Skeletal muscle tissue (tissue), 4 donors: Measurements from ENCODE around the gene CRIP2. TPM values are rescaled to one million over a fixed set of nuclear protein-coding genes. Genes with fewer than 3 reads are reported as not detected.

Experiments used
- H3K27ac ChIP-seq: one replicate; pipeline ENCODE4 v1.7.0; 2013; ENCODE audit warnings: mild to moderate bottlenecking, low read depth, low read length, inconsistent platforms
- H3K27me3 ChIP-seq, 3 donors: one replicate each; pipeline ENCODE4 v1.7.0; 2013; ENCODE audit warnings: low read length in 3 of 3; ENCODE audit not compliant: control insufficient read depth in 3 of 3, insufficient read depth in 3 of 3
- H3K36me3 ChIP-seq, 3 donors: one replicate each; pipeline ENCODE4 v1.7.0; 2013; ENCODE audit warnings: low read length in 3 of 3; ENCODE audit not compliant: control insufficient read depth in 3 of 3, insufficient read depth in 3 of 3
- H3K4me1 ChIP-seq, 3 donors: one replicate each; pipeline ENCODE4 v1.7.0; 2013; ENCODE audit warnings: low read length in 3 of 3, mild to moderate bottlenecking in 3 of 3; ENCODE audit not compliant: control insufficient read depth in 3 of 3, insufficient read depth in 3 of 3
- H3K4me3 ChIP-seq, 3 donors: one replicate each; pipeline ENCODE4 v1.7.0; 2013; ENCODE audit warnings: low read length in 3 of 3
- H3K9ac ChIP-seq, 3 donors: one replicate each; pipeline ENCODE4 v1.7.0; 2013; ENCODE audit warnings: low read length in 3 of 3, mild to moderate bottlenecking in 3 of 3, moderate library complexity in 2 of 3, low read depth in 1 of 3
- H3K9me3 ChIP-seq, 3 donors: one replicate each; pipeline ENCODE4 v1.7.0; 2013; ENCODE audit warnings: low read length in 3 of 3; ENCODE audit not compliant: control insufficient read depth in 3 of 3
- total RNA-seq: library from RNA; depleted of rRNA; stranded (reverse); fragments of >200 nt; gene quantifications from one replicate; pipeline ENCODE4 v1.2.3, GENCODE V29; 2014
- donor health status: Osteomylitis.

The CRIP2 gene
- total RNA-seq, 1 donor from 2014 or later, result 77.8 TPM

- H3K4me1 ChIP-seq, result peaks cover 68 to 75% (median 75%) of the 10 kb centered on the region in 3 donors
- H3K27me3 ChIP-seq, result peaks cover under 1 to 44% (median 11%) of the 10 kb centered on the region in 3 donors
These were observed 6.5 kb downstream of the CRIP2 start for GRCh38 chr14:105480807-105481801.

GRCh38 chr14:105481886-105482457 lies 7.4 kb downstream of the CRIP2 start:
- Histone ChIP-seq H3K27me3 (peaks cover 4 to 49% (median 12%) of the 10 kb centered on the region in 3 donors), H3K4me3 (peak overlapping the region; percentile 38 to 52 (median 40)), H3K9me3 (no peaks in the 10 kb centered on the region), H3K9ac (peak overlapping the region; percentile 62 to 71 (median 65)), H3K4me1 (peaks cover 60 to 71% (median 67%) of the 10 kb centered on the region in 3 donors), H3K27ac (peak overlapping the region; percentile 94), H3K36me3 (no peaks in the 10 kb centered on the region)

More at GRCh38 chr14:105480807-105481801, 6.5 kb downstream of the CRIP2 start:
- no peaks in the 10 kb centered on the region for H3K36me3 ChIP-seq
- H3K9me3 ChIP-seq, result no peaks in the 10 kb centered on the region
- peak overlapping the region; percentile 94 for H3K27ac ChIP-seq
- peak overlapping the region; percentile 65 to 85 (median 76) for H3K9ac ChIP-seq
- peak overlapping the region; percentile 55 to 71 (median 67) for H3K4me3 ChIP-seq

- Histone ChIP-seq H3K4me3 (no peak overlapping the region), H3K4me1 (peaks cover 55 to 66% (median 63%) of the 10 kb centered on the region in 3 donors), H3K9ac (peak overlapping the region; percentile 62 to 71 (median 65)), H3K27ac (peak overlapping the region; percentile 94), H3K27me3 (peaks cover 8 to 49% (median 12%) of the 10 kb centered on the region in 3 donors), H3K36me3 (no peaks in the 10 kb centered on the region), H3K9me3 (no peaks in the 10 kb centered on the region)
These were observed 8.0 kb downstream of the CRIP2 start for GRCh38 chr14:105482486-105483110.

GRCh38 chr14:105483300-105484068 lies 8.9 kb downstream of the CRIP2 start:
- Histone ChIP-seq H3K4me1 (peaks cover 57 to 70% (median 68%) of the 10 kb centered on the region in 3 donors), H3K27me3 (peaks cover 8 to 49% (median 12%) of the 10 kb centered on the region in 3 donors), H3K36me3 (no peaks in the 10 kb centered on the region), H3K27ac (peak overlapping the region; percentile 94), H3K9ac (peak overlapping the region; percentile 32 to 62 (median 33)), H3K9me3 (no peaks in the 10 kb centered on the region), H3K4me3 (no peak overlapping the region)

- peaks cover 8 to 49% (median 12%) of the 10 kb centered on the region in 3 donors for H3K27me3 ChIP-seq
- peaks cover 63 to 78% (median 74%) of the 10 kb centered on the region in 3 donors for H3K4me1 ChIP-seq
- no peaks in the 10 kb centered on the region for H3K36me3 ChIP-seq
- peak overlapping the region in 2 of 3 donors; percentile 40 to 50 for H3K9ac ChIP-seq
- peak overlapping the region; percentile 94 for H3K27ac ChIP-seq
- H3K9me3 ChIP-seq, result no peaks in the 10 kb centered on the region
- H3K4me3 ChIP-seq, result peak overlapping the region in 1 of 3 donors; percentile 7
These were observed 9.7 kb downstream of the CRIP2 start for GRCh38 chr14:105484069-105484996.

- Histone ChIP-seq H3K27me3 (peaks cover 8 to 45% (median 12%) of the 10 kb centered on the region in 3 donors), H3K36me3 (no peaks in the 10 kb centered on the region), H3K27ac (peak overlapping the region; percentile 94), H3K4me1 (peaks cover 64 to 80% (median 75%) of the 10 kb centered on the region in 3 donors), H3K9ac (peak overlapping the region in 1 of 3 donors; percentile 40), H3K4me3 (no peak overlapping the region), H3K9me3 (no peaks in the 10 kb centered on the region)
These were observed 10.4 kb downstream of the CRIP2 start for GRCh38 chr14:105484997-105485393.

GRCh38 chr14:105485739-105486162 lies 11.1 kb downstream of the CRIP2 start:
- H3K36me3 ChIP-seq, result no peaks in the 10 kb centered on the region
- H3K9ac ChIP-seq, result peak overlapping the region in 1 of 3 donors; percentile 33
- peaks cover 60 to 75% (median 69%) of the 10 kb centered on the region in 3 donors for H3K4me1 ChIP-seq
- H3K9me3 ChIP-seq, result no peaks in the 10 kb centered on the region
- peak overlapping the region; percentile 72 for H3K27ac ChIP-seq
- H3K27me3 ChIP-seq, result peaks cover 8 to 45% (median 12%) of the 10 kb centered on the region in 3 donors
- no peak overlapping the region for H3K4me3 ChIP-seq

- H3K27ac ChIP-seq, result peak within 1 kb of the TSS; percentile 72
- peaks cover 8 to 40% (median 12%) of the 10 kb centered on the region in 3 donors for H3K27me3 ChIP-seq
- H3K9ac ChIP-seq, result peak within 1 kb of the TSS; percentile 50 to 68 (median 65)
- peak within 1 kb of the TSS; percentile 49 to 67 (median 63) for H3K4me3 ChIP-seq
- no peaks in the 10 kb centered on the region for H3K9me3 ChIP-seq
- H3K36me3 ChIP-seq, result no peaks in the 10 kb centered on the region
- peaks cover 55 to 68% (median 63%) of the 10 kb centered on the region in 3 donors for H3K4me1 ChIP-seq
These were observed 11.7 kb downstream of the CRIP2 start, which contains the start of gene CRIP1 for GRCh38 chr14:105486163-105486973. Gene CRIP1 (plus strand): TSS chr14:105486886. CDS start chr14:105487260, 374 bp downstream.
